Neural progenitor cell (in vitro differentiated cells): ENCODE measurements around the gene ANXA6.

ENCODE experiments used
- EZH2 ChIP-seq: fragments of 200-600 bp; sonication (generic); IDR thresholded peaks from 2 replicates; pipeline ENCODE4 v1.6.1; 2017; ENCODE audit warnings: antibody characterized with exemption, mild to moderate bottlenecking, moderate library complexity
- EZH2phosphoT487 ChIP-seq: fragments of 200-600 bp; sonication (generic); IDR thresholded peaks from 2 replicates; pipeline ENCODE4 v1.6.1; 2017; ENCODE audit warnings: antibody characterized with exemption
- TF ChIP-seq, protein P1 (sequence below): fragments of 200-600 bp; sonication (generic); IDR thresholded peaks from 2 replicates; pipeline ENCODE4 v1.5.1; 2017; ENCODE audit warnings: antibody characterized with exemption, mild to moderate bottlenecking

DNA sequence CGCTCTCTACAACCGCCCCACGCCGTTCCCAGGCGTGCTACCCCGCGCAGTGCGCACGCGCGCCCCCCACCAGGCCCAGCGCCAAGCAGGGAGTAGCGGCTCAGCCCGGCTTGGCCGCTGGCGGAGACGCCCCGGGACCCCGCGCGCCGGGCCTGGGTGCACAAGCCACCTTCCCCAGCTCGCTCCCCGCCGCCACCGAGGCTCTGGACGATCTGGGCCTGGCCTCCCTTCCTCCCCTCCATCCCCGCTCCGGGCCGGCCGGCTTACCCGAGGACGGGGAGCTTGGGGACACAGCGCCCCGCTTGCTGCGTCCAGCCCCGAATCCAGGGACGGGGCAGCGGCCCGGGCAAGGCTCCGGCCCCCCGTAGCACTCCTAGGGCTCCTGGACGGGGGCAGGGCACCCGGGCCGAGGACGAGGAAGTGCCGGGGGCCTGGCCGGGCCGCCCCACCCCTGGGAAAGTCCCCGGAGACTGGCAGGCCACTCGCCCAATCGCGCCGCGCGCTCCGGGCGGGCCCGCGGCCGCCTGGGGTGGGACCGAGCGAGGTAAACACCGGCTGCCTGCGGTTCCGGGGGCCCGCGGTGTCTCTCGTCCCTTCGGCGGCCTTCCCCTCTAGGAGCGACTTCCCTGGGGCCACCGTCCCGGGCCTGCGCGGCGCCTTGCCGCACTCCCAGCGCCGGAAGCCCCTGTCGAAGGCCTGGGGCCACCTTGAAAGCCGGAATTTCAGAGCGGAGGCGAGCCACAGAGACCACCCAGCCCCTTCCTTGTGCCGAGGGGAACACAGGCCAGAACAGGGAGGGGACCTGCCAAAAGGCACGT is 76.8 kb downstream of the ANXA6 start, which contains the start of gene TNIP1:
- TF ChIP-seq, protein P1, sequence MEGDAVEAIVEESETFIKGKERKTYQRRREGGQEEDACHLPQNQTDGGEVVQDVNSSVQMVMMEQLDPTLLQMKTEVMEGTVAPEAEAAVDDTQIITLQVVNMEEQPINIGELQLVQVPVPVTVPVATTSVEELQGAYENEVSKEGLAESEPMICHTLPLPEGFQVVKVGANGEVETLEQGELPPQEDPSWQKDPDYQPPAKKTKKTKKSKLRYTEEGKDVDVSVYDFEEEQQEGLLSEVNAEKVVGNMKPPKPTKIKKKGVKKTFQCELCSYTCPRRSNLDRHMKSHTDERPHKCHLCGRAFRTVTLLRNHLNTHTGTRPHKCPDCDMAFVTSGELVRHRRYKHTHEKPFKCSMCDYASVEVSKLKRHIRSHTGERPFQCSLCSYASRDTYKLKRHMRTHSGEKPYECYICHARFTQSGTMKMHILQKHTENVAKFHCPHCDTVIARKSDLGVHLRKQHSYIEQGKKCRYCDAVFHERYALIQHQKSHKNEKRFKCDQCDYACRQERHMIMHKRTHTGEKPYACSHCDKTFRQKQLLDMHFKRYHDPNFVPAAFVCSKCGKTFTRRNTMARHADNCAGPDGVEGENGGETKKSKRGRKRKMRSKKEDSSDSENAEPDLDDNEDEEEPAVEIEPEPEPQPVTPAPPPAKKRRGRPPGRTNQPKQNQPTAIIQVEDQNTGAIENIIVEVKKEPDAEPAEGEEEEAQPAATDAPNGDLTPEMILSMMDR: no peak
- TF ChIP-seq EZH2: no peak
- no peak for TF ChIP-seq EZH2phosphoT487
